ENCODE measurements around the gene CPNE4. TPM values are rescaled to one million over a fixed set of nuclear protein-coding genes. Genes with fewer than 3 reads are reported as not detected.

The CPNE4 gene
- total RNA-seq, 1 experiment from 2014 or later, result 1.9 TPM

DNA sequence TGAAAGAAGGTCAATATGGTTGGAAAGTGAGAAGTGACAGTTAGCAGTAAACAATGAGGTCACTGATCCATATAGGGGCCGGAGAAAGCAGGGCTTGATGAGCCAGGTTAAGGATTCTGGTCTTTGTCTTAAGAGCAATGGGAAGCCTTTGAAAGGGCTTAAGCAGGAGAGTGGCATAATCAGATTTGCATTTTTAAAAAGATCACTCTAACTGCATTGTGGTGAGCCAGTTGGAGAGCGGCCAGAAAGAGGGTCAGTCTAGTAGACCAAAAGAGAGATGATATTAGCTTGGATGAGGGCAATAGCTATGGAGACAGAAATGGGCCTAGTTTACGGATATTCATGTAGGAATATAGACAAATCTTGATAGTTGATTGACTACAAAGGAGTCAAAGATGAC, 46.6 kb downstream of the CPNE4 start:
- H3K23ac ChIP-seq (ENCODE audit: insufficient read length, low read depth, low read length), result no peak overlapping the region
- no peak overlapping the region for H2BK12ac ChIP-seq (ENCODE audit: insufficient read length, low read depth, low read length)
- no peak overlapping the region for H2BK120ac ChIP-seq (ENCODE audit: low read depth, low read length, poor library complexity, severe bottlenecking)
- peaks cover 10 to 19% of the 10 kb centered on the region in 2 experiments for H3K9me3 Mint-ChIP-seq
- H3T11ph ChIP-seq (ENCODE audit: low read length), result no peak overlapping the region
- no peak overlapping the region for H3K27ac Mint-ChIP-seq
- no peak overlapping the region for H4K8ac ChIP-seq (replicated peaks; ENCODE audit: insufficient read length, low read depth, low read length)
- H2AFZ ChIP-seq (ENCODE audit: low read length), result no peak overlapping the region
- no peak overlapping the region for H2BK15ac ChIP-seq (ENCODE audit: low read depth, low read length)
- no peaks in the 10 kb centered on the region for H3K27me3 ChIP-seq (ENCODE audit: insufficient read depth, low read length)
- no peak overlapping the region for H4K5ac ChIP-seq (ENCODE audit: insufficient read length, low read depth, low read length)
- no peak overlapping the region for H4K91ac ChIP-seq (ENCODE audit: insufficient read length, low read depth, low read length)
- no peaks in the 10 kb centered on the region for H3K23me2 ChIP-seq (ENCODE audit: insufficient read length, low read depth, low read length, poor library complexity, severe bottlenecking)
- H2BK20ac ChIP-seq (ENCODE audit: low read depth, low read length, poor library complexity, severe bottlenecking), result no peak overlapping the region
- TF ChIP-seq, protein P1, sequence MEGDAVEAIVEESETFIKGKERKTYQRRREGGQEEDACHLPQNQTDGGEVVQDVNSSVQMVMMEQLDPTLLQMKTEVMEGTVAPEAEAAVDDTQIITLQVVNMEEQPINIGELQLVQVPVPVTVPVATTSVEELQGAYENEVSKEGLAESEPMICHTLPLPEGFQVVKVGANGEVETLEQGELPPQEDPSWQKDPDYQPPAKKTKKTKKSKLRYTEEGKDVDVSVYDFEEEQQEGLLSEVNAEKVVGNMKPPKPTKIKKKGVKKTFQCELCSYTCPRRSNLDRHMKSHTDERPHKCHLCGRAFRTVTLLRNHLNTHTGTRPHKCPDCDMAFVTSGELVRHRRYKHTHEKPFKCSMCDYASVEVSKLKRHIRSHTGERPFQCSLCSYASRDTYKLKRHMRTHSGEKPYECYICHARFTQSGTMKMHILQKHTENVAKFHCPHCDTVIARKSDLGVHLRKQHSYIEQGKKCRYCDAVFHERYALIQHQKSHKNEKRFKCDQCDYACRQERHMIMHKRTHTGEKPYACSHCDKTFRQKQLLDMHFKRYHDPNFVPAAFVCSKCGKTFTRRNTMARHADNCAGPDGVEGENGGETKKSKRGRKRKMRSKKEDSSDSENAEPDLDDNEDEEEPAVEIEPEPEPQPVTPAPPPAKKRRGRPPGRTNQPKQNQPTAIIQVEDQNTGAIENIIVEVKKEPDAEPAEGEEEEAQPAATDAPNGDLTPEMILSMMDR (conservative IDR thresholded peaks at IDR 0.05), result no peak
- peaks cover 7 to 17% (median 7%) of the 10 kb centered on the region in 3 experiments for H3K36me3 Mint-ChIP-seq (ENCODE audit: insufficient read depth in 1 of 3, low read depth in 3 of 3)
- H4K20me1 ChIP-seq (ENCODE audit: control insufficient read depth, insufficient read depth, insufficient read length), result no peaks in the 10 kb centered on the region
- H3K18ac ChIP-seq (ENCODE audit: insufficient read length, low read depth, low read length), result no peak overlapping the region
- H3K79me2 ChIP-seq (ENCODE audit: insufficient read depth, low read length), result no peaks in the 10 kb centered on the region
- WGBS (ENCODE audit: extremely low coverage, insufficient read length, low lambda C conversion rate), result no CpG with 5 or more reads among the region's 3 CpGs
- no peak for DNase-seq
- H3K14ac ChIP-seq (ENCODE audit: insufficient read depth, low read length), result no peak overlapping the region
- no peaks in the 10 kb centered on the region for H3K4me1 ChIP-seq (ENCODE audit: insufficient read depth, low read length)
- H2AK5ac ChIP-seq (ENCODE audit: insufficient read length, low read length), result no peak overlapping the region
- H3K4me2 ChIP-seq (ENCODE audit: insufficient read depth, insufficient read length, low read length), result no peak overlapping the region
- no peaks in the 10 kb centered on the region for H3K9me3 ChIP-seq (ENCODE audit: control insufficient read depth, low read depth, low read length)
- no peak overlapping the region for H2BK5ac ChIP-seq (ENCODE audit: insufficient read length, low read length)
- no peaks in the 10 kb centered on the region for H3K79me1 ChIP-seq (ENCODE audit: insufficient read depth, low read depth, low read length, poor library complexity, severe bottlenecking)
- H3K56ac ChIP-seq (ENCODE audit: insufficient read length, low read depth, low read length), result no peak overlapping the region
- no peak overlapping the region for H3K27ac ChIP-seq (ENCODE audit: insufficient read length, low read depth, low read length)
- no peak overlapping the region for H3K9ac ChIP-seq (ENCODE audit: extremely low read depth, insufficient read length, low read length)
- peaks cover 5 to 9% of the 10 kb centered on the region in 2 experiments for H3K4me1 Mint-ChIP-seq
- H3K4me3 Mint-ChIP-seq, result no peak overlapping the region
- no peak overlapping the region for H3K4ac ChIP-seq (ENCODE audit: low read depth, low read length)
- H3K27me3 Mint-ChIP-seq (ENCODE audit: low read depth), result no peaks in the 10 kb centered on the region
